GM18508 (cell line): ENCODE measurements around the gene DKK1.
A peak's percentile ranks its signal among the peaks of the same experiment; 100 is the strongest.

ENCODE experiments used
- ATAC-seq: cut with Tn5 transposase; IDR thresholded peaks from one replicate; pipeline ENCODE4 v1.9.1; 2021; ENCODE audit warnings: moderate number of reproducible peaks; ENCODE audit not compliant: insufficient read depth, unreplicated experiment

The DKK1 gene

GRCh38 chr10:52313933-52314821 lies at the start of gene DKK1:
TSS of gene DKK1 (plus strand) at chr10:52314281. CDS start at chr10:52314435, 154 bp downstream.
- ATAC-seq = no peak

GRCh38 chr10:52265131-52265926 lies 48.8 kb upstream of the DKK1 start:
- ATAC-seq = no peak

GRCh38 chr10:52266858-52267257 lies 47.2 kb upstream of the DKK1 start:
- ATAC-seq = no peak

GRCh38 chr10:52268790-52269189 lies 45.3 kb upstream of the DKK1 start:
- ATAC-seq = no peak

GRCh38 chr10:52269233-52269632 lies 44.8 kb upstream of the DKK1 start:
- no peak for ATAC-seq

GRCh38 chr10:52276163-52276562 lies 37.9 kb upstream of the DKK1 start:
- ATAC-seq = no peak

- no peak for ATAC-seq
These were observed 37.1 kb upstream of the DKK1 start for GRCh38 chr10:52276986-52277385.

GRCh38 chr10:52279546-52279945 lies 34.5 kb upstream of the DKK1 start:
- ATAC-seq = no peak

- ATAC-seq = no peak
These were observed 34.0 kb upstream of the DKK1 start for GRCh38 chr10:52280051-52280450.

GRCh38 chr10:52283174-52283573 lies 30.9 kb upstream of the DKK1 start:
- no peak for ATAC-seq

- ATAC-seq = peak; percentile 62
These were observed 29.6 kb upstream of the DKK1 start for GRCh38 chr10:52284416-52285013.

GRCh38 chr10:52287866-52288265 lies 26.2 kb upstream of the DKK1 start:
- no peak for ATAC-seq

- no peak for ATAC-seq
These were observed 16.3 kb upstream of the DKK1 start for GRCh38 chr10:52297747-52298146.

- no peak for ATAC-seq
These were observed 13.3 kb upstream of the DKK1 start for GRCh38 chr10:52300599-52301277.

GRCh38 chr10:52308251-52309031 lies 5.6 kb upstream of the DKK1 start:
- ATAC-seq = peak; percentile 76

GRCh38 chr10:52312942-52313255 lies 1.2 kb upstream of the DKK1 start:
- no peak for ATAC-seq

GRCh38 chr10:52313256-52313932 lies 687 bp upstream of the DKK1 start:
- no peak for ATAC-seq

- ATAC-seq = no peak
These were observed 906 bp downstream of the DKK1 start for GRCh38 chr10:52314822-52315552.

- ATAC-seq = no peak
These were observed 1.9 kb downstream of the DKK1 start for GRCh38 chr10:52316001-52316400.
